ENCODE data around the gene UBE2G1.
"Not testable (repeated sequence)": the region's sequence is repeated elsewhere in the genome, so short reads cannot be mapped to it uniquely, and the experiment has no call there.

The UBE2G1 gene

GRCh38 chr17:4357030-4357628 is 9.3 kb downstream of the UBE2G1 start:
- peaks cover 2% of the 10 kb centered on the region for H3K36me3 ChIP-seq
- H3K27me3 ChIP-seq, result no peaks in the 10 kb centered on the region
- no peak overlapping the region for H3K4me3 ChIP-seq (ENCODE audit: low read depth in 1 of 2, low read length in 1 of 2)

GRCh38 chr17:4354862-4355514 is 11.5 kb downstream of the UBE2G1 start:
- Histone ChIP-seq H3K4me1 (ENCODE audit: control insufficient read depth in 1 of 2, insufficient read depth in 1 of 2, low read depth in 1 of 2, low read length in 1 of 2) (peaks cover 0 to 5% of the 10 kb centered on the region in 2 experiments), H3K9me3 (no peaks in the 10 kb centered on the region), H3K27me3 (no peaks in the 10 kb centered on the region), H3K36me3 (no peaks in the 10 kb centered on the region), H3K27ac (no peak overlapping the region), H3K4me3 (ENCODE audit: low read depth in 1 of 2, low read length in 1 of 2) (no peak overlapping the region)
- TF ChIP-seq CTCF (IDR thresholded peaks at IDR 0.05), result no peak

More at GRCh38 chr17:4357030-4357628, 9.3 kb downstream of the UBE2G1 start:
- Histone ChIP-seq H3K9me3 (no peaks in the 10 kb centered on the region), H3K27ac (no peak overlapping the region), H3K4me1 (ENCODE audit: control insufficient read depth in 1 of 2, insufficient read depth in 1 of 2, low read depth in 1 of 2, low read length in 1 of 2) (peaks cover 0 to 5% of the 10 kb centered on the region in 2 experiments)
- TF ChIP-seq CTCF (IDR thresholded peaks at IDR 0.05), result no peak

GRCh38 chr17:4354206-4354605 is 12.3 kb downstream of the UBE2G1 start:
- no peaks in the 10 kb centered on the region for H3K27me3 ChIP-seq
- no peaks in the 10 kb centered on the region for H3K9me3 ChIP-seq
- no peak overlapping the region for H3K4me3 ChIP-seq (ENCODE audit: low read depth in 1 of 2, low read length in 1 of 2)
- H3K4me1 ChIP-seq (ENCODE audit: control insufficient read depth in 1 of 2, insufficient read depth in 1 of 2, low read depth in 1 of 2, low read length in 1 of 2), result peaks cover 0 to 5% of the 10 kb centered on the region in 2 experiments
- no peak for TF ChIP-seq CTCF (IDR thresholded peaks at IDR 0.05)
- no peaks in the 10 kb centered on the region for H3K36me3 ChIP-seq
- H3K27ac ChIP-seq, result no peak overlapping the region

GRCh38 chr17:4350214-4350613 is 16.3 kb downstream of the UBE2G1 start:
- H3K27me3 ChIP-seq; H3K4me1 ChIP-seq (ENCODE audit: control insufficient read depth in 1 of 2, insufficient read depth in 1 of 2, low read depth in 1 of 2, low read length in 1 of 2); H3K36me3 ChIP-seq; H3K27ac ChIP-seq; H3K4me3 ChIP-seq (ENCODE audit: low read depth in 1 of 2, low read length in 1 of 2); H3K9me3 ChIP-seq: not testable (repeated sequence)

GRCh38 chr17:4345581-4346252 is 20.8 kb downstream of the UBE2G1 start:
- H3K27ac ChIP-seq, result peak overlapping the region; percentile 43
- H3K4me1 ChIP-seq (ENCODE audit: control insufficient read depth in 1 of 2, insufficient read depth in 1 of 2, low read depth in 1 of 2, low read length in 1 of 2), result peaks cover 8 to 9% of the 10 kb centered on the region in 2 experiments
- H3K27me3 ChIP-seq, result no peaks in the 10 kb centered on the region
- no peak overlapping the region for H3K4me3 ChIP-seq (ENCODE audit: low read depth in 1 of 2, low read length in 1 of 2)
- H3K36me3 ChIP-seq, result no peaks in the 10 kb centered on the region
- no peak for TF ChIP-seq CTCF (IDR thresholded peaks at IDR 0.05)
- H3K9me3 ChIP-seq, result no peaks in the 10 kb centered on the region

GRCh38 chr17:4344926-4345325 is 21.5 kb downstream of the UBE2G1 start:
- H3K27me3 ChIP-seq, result no peaks in the 10 kb centered on the region
- H3K9me3 ChIP-seq, result no peaks in the 10 kb centered on the region
- H3K4me1 ChIP-seq (ENCODE audit: control insufficient read depth in 1 of 2, insufficient read depth in 1 of 2, low read depth in 1 of 2, low read length in 1 of 2), result peaks cover 8 to 9% of the 10 kb centered on the region in 2 experiments
- TF ChIP-seq CTCF (IDR thresholded peaks at IDR 0.05), result no peak
- no peaks in the 10 kb centered on the region for H3K36me3 ChIP-seq
- H3K27ac ChIP-seq, result no peak overlapping the region
- no peak overlapping the region for H3K4me3 ChIP-seq (ENCODE audit: low read depth in 1 of 2, low read length in 1 of 2)
